PC-9 (cell line): Measurements from ENCODE around the gene SIM2. TPM values are rescaled to one million over a fixed set of nuclear protein-coding genes. Genes with fewer than 3 reads are reported as not detected.

Experiments
- BruUV-seq: library from RNA; stranded (reverse); fragments of 400-500 nt; replicated peaks from 2 replicates; lab custom pipeline; 2021; lab: Mats Ljungman, UMichigan
- CTCF ChIA-PET: fragments of 300-600 bp; sonication (Branson Sonifier 250); formaldehyde crosslinking; loops from one replicate; lab custom pipeline; 2022; ENCODE audit warnings: antibody characterized with exemption; lab: Charles Lee
- POLR2A ChIA-PET: fragments of 300-600 bp; sonication (Branson Sonifier 250); formaldehyde crosslinking; loops from one replicate; lab custom pipeline; 2022; ENCODE audit warnings: antibody characterized with exemption; ENCODE audit not compliant: unreplicated experiment; lab: Charles Lee
- DNase-seq, 2 experiments: peaks; one replicate each; pipeline versions ENCODE4 v3.0.0 to v3.0.0-alpha.2; 2015 to 2022; ENCODE audit warnings: mixed read lengths in 1 of 2
- H2AFZ ChIP-seq: fragments of 200-600 bp; sonication (generic); 2 replicates; pipeline ENCODE4 v1.8.1; 2017; ENCODE audit warnings: antibody characterized with exemption
- H3F3A ChIP-seq: fragments of 200-600 bp; sonication (generic); 2 replicates; pipeline ENCODE4 v1.8.1; 2017; ENCODE audit warnings: antibody characterized with exemption, mild to moderate bottlenecking, low read depth; ENCODE audit not compliant: insufficient read depth
- H3K27ac ChIP-seq: fragments of 200-600 bp; sonication (generic); 2 replicates; pipeline ENCODE4 v1.6.1; 2016; ENCODE audit warnings: mixed run types
- H3K27me3 ChIP-seq: fragments of 200-600 bp; sonication (generic); 2 replicates; pipeline ENCODE4 v1.6.1; 2016; ENCODE audit warnings: low read depth, mixed run types; ENCODE audit not compliant: insufficient read depth
- H3K36me3 ChIP-seq: fragments of 200-600 bp; sonication (generic); 2 replicates; pipeline ENCODE4 v1.6.1; 2016; ENCODE audit warnings: low read depth, mixed run types
- H3K4me1 ChIP-seq: fragments of 200-600 bp; sonication (generic); replicated peaks from 2 replicates; pipeline ENCODE4 v1.6.1; 2016; ENCODE audit warnings: mixed run types; ENCODE audit not compliant: insufficient read depth
- H3K4me2 ChIP-seq: fragments of 200-600 bp; sonication (generic); 2 replicates; pipeline ENCODE4 v1.6.1; 2017; ENCODE audit warnings: mixed run types
- H3K4me3 ChIP-seq: fragments of 200-600 bp; sonication (generic); 2 replicates; pipeline ENCODE4 v1.6.1; 2016; ENCODE audit warnings: mixed run types
- H3K79me2 ChIP-seq: fragments of 200-600 bp; sonication (generic); 2 replicates; pipeline ENCODE4 v1.6.1; 2017; ENCODE audit warnings: low read depth, mixed run types
- H3K9me2 ChIP-seq: fragments of 200-600 bp; sonication (generic); 2 replicates; pipeline ENCODE4 v1.8.1; 2017; ENCODE audit warnings: mild to moderate bottlenecking; ENCODE audit not compliant: insufficient read depth
- H3K9me3 ChIP-seq: fragments of 200-600 bp; sonication (generic); 2 replicates; pipeline ENCODE4 v1.8.1; 2016; ENCODE audit warnings: low read depth; ENCODE audit not compliant: insufficient read depth
- H4K20me1 ChIP-seq: fragments of 200-600 bp; sonication (generic); 2 replicates; pipeline ENCODE4 v1.8.1; 2017; ENCODE audit not compliant: insufficient read depth
- EZH2 ChIP-seq: fragments of 200-600 bp; sonication (generic); IDR thresholded peaks from 2 replicates; pipeline ENCODE4 v1.8.0; 2017; ENCODE audit warnings: antibody characterized with exemption, low read depth
- intact Hi-C: fragments of 100-400 bp; cut with micrococcal nuclease; formaldehyde crosslinking; loops from one replicate; pipeline ENCODE4 v1.10.0; 2022; ENCODE audit not compliant: unreplicated experiment
- total RNA-seq: library from RNA; stranded (reverse); gene quantifications from 2 replicates; pipeline ENCODE4 v1.2.3, GENCODE V29; 2021
- TF ChIP-seq, protein P1 (sequence below): fragments of 200-600 bp; sonication (generic); conservative IDR thresholded peaks from 2 replicates; pipeline ENCODE4 v1.6.1; 2017; ENCODE audit warnings: mixed run types, antibody characterized with exemption, mild to moderate bottlenecking, moderate library complexity

Gene SIM2
- total RNA-seq, 1 experiment from 2014 or later = 18.5 TPM

DNA sequence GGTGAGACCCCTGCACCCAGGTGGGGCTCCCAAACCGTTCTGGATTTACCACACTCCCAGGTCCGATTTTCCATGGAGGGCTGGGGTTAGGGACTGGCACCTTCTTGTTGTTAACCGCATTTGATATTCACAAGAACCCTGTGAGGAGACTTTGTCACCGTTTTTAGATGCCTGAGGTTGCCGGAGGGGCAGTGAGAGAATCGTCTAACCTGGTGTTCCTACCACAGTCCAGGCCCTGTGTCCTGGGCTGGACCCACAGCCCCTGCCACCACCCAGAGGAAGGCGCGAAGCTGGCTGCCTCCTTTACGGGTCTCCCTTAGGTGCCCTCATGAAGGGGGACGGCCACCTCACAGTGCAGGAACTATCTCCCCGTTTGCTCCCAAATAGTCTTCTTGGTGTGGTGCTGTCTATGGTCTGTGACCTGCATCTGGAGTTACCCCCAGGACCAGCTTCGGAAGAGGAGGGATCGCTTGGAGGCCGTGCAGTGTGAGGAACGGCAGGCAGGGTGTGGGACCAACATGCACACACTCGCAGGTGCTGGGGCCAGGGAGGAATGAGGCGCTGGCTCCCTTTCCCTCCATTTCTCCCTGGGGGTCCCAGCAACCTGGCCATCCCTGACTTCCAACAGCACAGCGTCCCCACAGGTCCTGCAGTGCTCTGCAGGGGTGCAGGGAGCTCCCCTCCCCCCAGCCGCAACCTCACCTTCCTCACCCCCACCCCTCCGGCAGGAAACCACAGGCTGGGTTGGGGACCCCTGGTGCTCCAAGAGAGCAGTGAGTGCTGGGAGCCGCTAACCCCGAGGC is 7.0 kb downstream of the SIM2 start:
- no peaks in the 10 kb centered on the region for H3K9me3 ChIP-seq
- intact Hi-C loops = no loop called here
- BruUV-seq = no TSS peak
- peaks cover 32% of the 10 kb centered on the region for H4K20me1 ChIP-seq
- H3K4me1 ChIP-seq = 0 out of 2 replicates have a peak, but pooled peaks cover 10% of the 10 kb centered on the region
- no peak for DNase-seq
- CTCF ChIA-PET = no interaction called here
- no peaks in the 10 kb centered on the region for H3K9me2 ChIP-seq
- H3K36me3 ChIP-seq = peaks cover under 1% of the 10 kb centered on the region; the same call in 1 of the 2 replicates
- H3K79me2 ChIP-seq = peaks cover 92% of the 10 kb centered on the region
- no peak for TF ChIP-seq EZH2
- TF ChIP-seq, protein P1, sequence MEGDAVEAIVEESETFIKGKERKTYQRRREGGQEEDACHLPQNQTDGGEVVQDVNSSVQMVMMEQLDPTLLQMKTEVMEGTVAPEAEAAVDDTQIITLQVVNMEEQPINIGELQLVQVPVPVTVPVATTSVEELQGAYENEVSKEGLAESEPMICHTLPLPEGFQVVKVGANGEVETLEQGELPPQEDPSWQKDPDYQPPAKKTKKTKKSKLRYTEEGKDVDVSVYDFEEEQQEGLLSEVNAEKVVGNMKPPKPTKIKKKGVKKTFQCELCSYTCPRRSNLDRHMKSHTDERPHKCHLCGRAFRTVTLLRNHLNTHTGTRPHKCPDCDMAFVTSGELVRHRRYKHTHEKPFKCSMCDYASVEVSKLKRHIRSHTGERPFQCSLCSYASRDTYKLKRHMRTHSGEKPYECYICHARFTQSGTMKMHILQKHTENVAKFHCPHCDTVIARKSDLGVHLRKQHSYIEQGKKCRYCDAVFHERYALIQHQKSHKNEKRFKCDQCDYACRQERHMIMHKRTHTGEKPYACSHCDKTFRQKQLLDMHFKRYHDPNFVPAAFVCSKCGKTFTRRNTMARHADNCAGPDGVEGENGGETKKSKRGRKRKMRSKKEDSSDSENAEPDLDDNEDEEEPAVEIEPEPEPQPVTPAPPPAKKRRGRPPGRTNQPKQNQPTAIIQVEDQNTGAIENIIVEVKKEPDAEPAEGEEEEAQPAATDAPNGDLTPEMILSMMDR = no peak
- POLR2A ChIA-PET = no interaction called here
- H2AFZ ChIP-seq = no peak overlapping the region
- no peak overlapping the region for H3K4me3 ChIP-seq
- no peak overlapping the region for H3K27ac ChIP-seq
- no peaks in the 10 kb centered on the region; the same call in 1 of the 2 replicates for H3F3A ChIP-seq
- no peak overlapping the region for H3K4me2 ChIP-seq
- H3K27me3 ChIP-seq = no peaks in the 10 kb centered on the region

DNA sequence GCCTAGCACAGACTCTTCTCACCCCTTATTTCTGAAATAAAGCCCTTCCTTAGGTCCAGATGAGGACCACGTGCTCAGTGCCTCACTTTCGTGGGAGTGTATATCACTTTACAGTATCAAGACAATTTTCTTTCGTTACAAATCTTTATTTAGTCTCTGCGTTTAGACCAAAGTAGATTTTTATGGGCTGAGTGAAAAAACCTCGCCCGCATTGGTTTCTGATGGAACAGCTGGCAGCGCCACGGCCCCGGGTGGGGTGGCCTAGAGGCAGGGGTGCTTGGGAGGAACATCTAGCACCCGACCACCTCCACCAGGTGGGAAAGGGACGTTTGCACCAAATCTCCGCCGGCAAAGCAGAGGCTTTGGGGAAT is 7.6 kb downstream of the SIM2 start:
- Histone ChIP-seq H3F3A (no peaks in the 10 kb centered on the region; the same call in 1 of the 2 replicates), H3K9me2 (no peaks in the 10 kb centered on the region), H3K4me3 (no peak overlapping the region), H3K4me1 (0 out of 2 replicates have a peak, but pooled peaks cover 10% of the 10 kb centered on the region), H4K20me1 (peaks cover 32% of the 10 kb centered on the region), H3K79me2 (peaks cover 92% of the 10 kb centered on the region), H3K4me2 (no peak overlapping the region), H2AFZ (no peak overlapping the region), H3K9me3 (no peaks in the 10 kb centered on the region), H3K27me3 (no peaks in the 10 kb centered on the region), H3K36me3 (peaks cover 5% of the 10 kb centered on the region; the same call in 1 of the 2 replicates), H3K27ac (no peak overlapping the region)
- POLR2A ChIA-PET = no interaction called here
- BruUV-seq = no TSS peak
- DNase-seq = no peak
- CTCF ChIA-PET = no interaction called here
- intact Hi-C loops = no loop called here
- TF ChIP-seq, protein P1 = no peak
- no peak for TF ChIP-seq EZH2

DNA sequence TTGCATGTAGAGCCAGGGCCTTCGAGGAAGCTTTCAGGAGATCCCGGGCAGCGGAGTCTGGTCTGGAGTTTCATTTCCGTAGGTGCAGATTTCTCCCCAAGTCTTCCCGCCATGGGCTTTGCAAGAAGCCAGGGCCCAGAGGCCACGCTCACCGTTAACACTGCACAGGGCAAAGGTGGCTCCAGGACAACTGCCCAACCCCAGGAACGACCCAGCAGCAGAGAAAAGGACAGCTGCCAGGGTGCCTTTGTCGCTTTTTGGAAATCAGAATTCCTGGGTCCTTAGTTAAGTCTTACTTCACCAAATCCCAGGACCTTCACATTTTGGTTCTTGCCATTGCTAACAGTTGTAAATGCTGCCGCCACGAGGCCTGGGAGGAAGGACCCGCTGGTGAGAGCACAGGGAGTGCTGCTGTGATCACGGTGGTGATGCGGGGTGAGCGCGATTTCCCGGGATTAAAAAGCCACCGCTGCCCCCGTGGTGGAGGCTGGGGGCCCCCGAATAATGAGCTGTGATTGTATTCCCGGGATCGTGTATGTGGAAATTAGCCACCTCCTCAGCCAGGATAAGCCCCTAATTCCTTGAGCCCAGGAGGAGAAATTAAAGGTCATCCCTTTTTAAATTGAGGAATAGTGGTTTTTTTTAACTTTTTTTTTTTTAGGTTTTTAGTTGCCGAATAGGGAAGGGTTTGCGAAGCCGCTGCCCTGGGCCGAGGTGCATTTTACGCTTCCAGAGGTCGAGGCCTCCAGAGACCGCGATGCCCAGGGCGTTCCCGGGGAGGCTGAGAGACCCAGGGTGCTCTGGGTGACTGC is 8.2 kb downstream of the SIM2 start:
- Histone ChIP-seq H3K4me1 (0 out of 2 replicates have a peak, but pooled peaks cover 10% of the 10 kb centered on the region), H2AFZ (no peak overlapping the region), H3K4me2 (no peak overlapping the region), H3K27ac (no peak overlapping the region), H3K9me2 (no peaks in the 10 kb centered on the region), H3K36me3 (peaks cover 5% of the 10 kb centered on the region; the same call in 1 of the 2 replicates), H3K79me2 (peaks cover 88% of the 10 kb centered on the region), H4K20me1 (peaks cover 32% of the 10 kb centered on the region), H3K4me3 (no peak overlapping the region), H3K9me3 (no peaks in the 10 kb centered on the region), H3K27me3 (no peaks in the 10 kb centered on the region), H3F3A (no peaks in the 10 kb centered on the region)
- DNase-seq = no peak
- intact Hi-C loops = no loop called here
- no peak for TF ChIP-seq EZH2
- TF ChIP-seq, protein P1 = no peak
- ChIA-PET CTCF (no interaction called here), POLR2A (no interaction called here)
- no TSS peak for BruUV-seq
